ENCODE data around the gene SLC35E1. TPM values are rescaled to one million over a fixed set of nuclear protein-coding genes. Genes with fewer than 3 reads are reported as not detected.

SLC35E1 gene
- total RNA-seq, 1 experiment from 2014 or later = 35.8 TPM

GRCh38 chr19:16522559-16523377, 49.4 kb downstream of the SLC35E1 start:
- no peak overlapping the region for H3K27ac Mint-ChIP-seq
- Histone ChIP-seq H2BK120ac (ENCODE audit: low read depth, low read length, poor library complexity, severe bottlenecking) (no peak overlapping the region), H3K23ac (ENCODE audit: insufficient read length, low read depth, low read length) (no peak overlapping the region), H4K8ac (replicated peaks; ENCODE audit: insufficient read length, low read depth, low read length) (no peak overlapping the region), H3K4ac (ENCODE audit: low read depth, low read length) (no peak overlapping the region), H3K27me3 (ENCODE audit: insufficient read depth, low read length) (no peaks in the 10 kb centered on the region), H2BK12ac (ENCODE audit: insufficient read length, low read depth, low read length) (no peak overlapping the region), H3K9ac (ENCODE audit: extremely low read depth, insufficient read length, low read length) (no peak overlapping the region), H2AFZ (ENCODE audit: low read length) (no peak overlapping the region), H3K79me1 (ENCODE audit: insufficient read depth, low read depth, low read length, poor library complexity, severe bottlenecking) (no peaks in the 10 kb centered on the region), H2BK15ac (ENCODE audit: low read depth, low read length) (no peak overlapping the region), H3T11ph (ENCODE audit: low read length) (no peak overlapping the region), H2BK20ac (ENCODE audit: low read depth, low read length, poor library complexity, severe bottlenecking) (no peak overlapping the region), H2AK5ac (ENCODE audit: insufficient read length, low read length) (no peak overlapping the region), H3K14ac (ENCODE audit: insufficient read depth, low read length) (no peak overlapping the region), H3K27ac (ENCODE audit: insufficient read length, low read depth, low read length) (no peak overlapping the region), H3K56ac (ENCODE audit: insufficient read length, low read depth, low read length) (no peak overlapping the region), H4K5ac (ENCODE audit: insufficient read length, low read depth, low read length) (no peak overlapping the region), H3K4me1 (ENCODE audit: insufficient read depth, low read length) (no peaks in the 10 kb centered on the region), H3K4me2 (ENCODE audit: insufficient read depth, insufficient read length, low read length) (no peak overlapping the region), H4K91ac (ENCODE audit: insufficient read length, low read depth, low read length) (no peak overlapping the region), H3K79me2 (ENCODE audit: insufficient read depth, low read length) (no peaks in the 10 kb centered on the region), H2BK5ac (ENCODE audit: insufficient read length, low read length) (no peak overlapping the region), H3K9me3 (ENCODE audit: control insufficient read depth, low read depth, low read length) (no peaks in the 10 kb centered on the region), H3K18ac (ENCODE audit: insufficient read length, low read depth, low read length) (no peak overlapping the region), H4K20me1 (ENCODE audit: control insufficient read depth, insufficient read depth, insufficient read length) (peaks cover 3% of the 10 kb centered on the region), H3K23me2 (ENCODE audit: insufficient read length, low read depth, low read length, poor library complexity, severe bottlenecking) (no peaks in the 10 kb centered on the region)
- no peaks in the 10 kb centered on the region for H3K9me3 Mint-ChIP-seq
- DNase-seq = no peak
- no peaks in the 10 kb centered on the region; the same call in 1 of the 2 replicates for H3K27me3 Mint-ChIP-seq (ENCODE audit: low read depth)
- H3K4me3 Mint-ChIP-seq = no peak overlapping the region
- H3K4me1 Mint-ChIP-seq = no peaks in the 10 kb centered on the region
- TF ChIP-seq CTCF (conservative IDR thresholded peaks at IDR 0.05) = no peak
- peaks cover 44 to 92% (median 85%) of the 10 kb centered on the region in 3 experiments; a peak in 6 of 7 replicates for H3K36me3 Mint-ChIP-seq (ENCODE audit: insufficient read depth in 1 of 3, low read depth in 3 of 3)
- WGBS (ENCODE audit: extremely low coverage, insufficient read length, low lambda C conversion rate) = no CpG with 5 or more reads among the region's 25 CpGs
